ENCODE results near the gene TMTC2.

TMTC2 gene

GRCh38 chr12:83016218-83016835 is 329.6 kb downstream of the TMTC2 start:
- no peak for DNase-seq (ENCODE audit: low read depth)

- DNase-seq (ENCODE audit: low read depth) = no peak
These were observed 330.3 kb downstream of the TMTC2 start for GRCh38 chr12:83016991-83017390.

GRCh38 chr12:83018088-83018487 is 331.4 kb downstream of the TMTC2 start:
- DNase-seq (ENCODE audit: low read depth) = no peak

DNA sequence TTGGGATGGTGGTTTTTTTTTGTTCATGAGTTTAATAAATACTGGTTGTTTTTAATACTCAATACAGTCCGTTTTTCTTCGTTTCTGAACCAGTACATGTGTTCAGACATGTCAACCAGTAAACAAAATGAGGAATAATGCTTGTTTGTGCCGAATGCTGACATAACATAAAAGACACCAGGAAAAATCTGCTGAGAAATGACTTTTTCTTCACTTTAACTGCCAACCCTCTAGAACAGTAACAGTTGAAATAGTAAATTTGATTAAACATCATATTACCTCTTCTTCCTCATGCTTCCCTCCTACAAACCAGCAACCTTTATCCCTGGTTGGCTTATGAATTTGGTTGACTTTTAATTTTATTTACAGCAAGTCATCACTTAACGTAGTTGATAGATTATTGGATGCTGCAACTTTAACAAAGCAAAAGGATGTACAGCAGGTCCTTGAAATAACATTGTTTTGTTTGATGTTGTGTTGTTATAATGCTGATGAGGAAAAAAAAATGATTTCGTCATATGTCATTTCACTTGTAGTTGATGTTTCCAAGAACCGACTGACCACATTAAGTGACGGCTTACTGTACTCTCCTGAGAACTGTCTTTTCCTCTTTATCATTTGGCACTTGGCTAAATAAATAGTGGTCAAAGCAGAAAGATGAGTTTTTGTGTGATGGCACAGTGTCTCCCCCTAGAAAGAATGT is 340.5 kb downstream of the TMTC2 start:
- DNase-seq (ENCODE audit: low read depth) = no peak

GRCh38 chr12:83031196-83031595 is 344.5 kb downstream of the TMTC2 start:
- DNase-seq (ENCODE audit: low read depth) = no peak

- DNase-seq (ENCODE audit: low read depth) = no peak
These were observed 350.1 kb downstream of the TMTC2 start for GRCh38 chr12:83036847-83037246.

- no peak for DNase-seq (ENCODE audit: low read depth)
These were observed 352.7 kb downstream of the TMTC2 start for GRCh38 chr12:83039413-83039812.

DNA sequence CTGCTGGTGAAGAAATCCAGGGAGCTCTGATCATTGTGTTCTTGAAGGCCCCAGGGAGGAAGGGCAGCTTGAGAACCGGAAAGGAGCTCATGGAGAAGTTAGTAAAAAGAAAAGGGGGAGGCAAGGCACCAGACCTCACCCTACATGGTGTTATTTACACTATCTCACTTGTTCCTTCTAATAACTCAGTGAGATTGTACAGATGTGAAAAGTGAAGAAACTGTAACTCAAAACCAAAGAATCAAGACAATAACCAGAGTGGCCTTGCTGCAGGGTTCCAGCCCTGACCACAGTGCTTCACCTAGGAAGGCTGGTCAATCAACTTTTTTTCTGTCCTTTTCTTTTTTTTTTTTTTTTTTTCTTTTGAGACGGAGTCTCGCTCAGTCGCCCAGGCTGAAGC is 353.6 kb downstream of the TMTC2 start:
- DNase-seq (ENCODE audit: low read depth) = no peak

GRCh38 chr12:83040991-83041390 is 354.3 kb downstream of the TMTC2 start:
- DNase-seq (ENCODE audit: low read depth) = no peak

DNA sequence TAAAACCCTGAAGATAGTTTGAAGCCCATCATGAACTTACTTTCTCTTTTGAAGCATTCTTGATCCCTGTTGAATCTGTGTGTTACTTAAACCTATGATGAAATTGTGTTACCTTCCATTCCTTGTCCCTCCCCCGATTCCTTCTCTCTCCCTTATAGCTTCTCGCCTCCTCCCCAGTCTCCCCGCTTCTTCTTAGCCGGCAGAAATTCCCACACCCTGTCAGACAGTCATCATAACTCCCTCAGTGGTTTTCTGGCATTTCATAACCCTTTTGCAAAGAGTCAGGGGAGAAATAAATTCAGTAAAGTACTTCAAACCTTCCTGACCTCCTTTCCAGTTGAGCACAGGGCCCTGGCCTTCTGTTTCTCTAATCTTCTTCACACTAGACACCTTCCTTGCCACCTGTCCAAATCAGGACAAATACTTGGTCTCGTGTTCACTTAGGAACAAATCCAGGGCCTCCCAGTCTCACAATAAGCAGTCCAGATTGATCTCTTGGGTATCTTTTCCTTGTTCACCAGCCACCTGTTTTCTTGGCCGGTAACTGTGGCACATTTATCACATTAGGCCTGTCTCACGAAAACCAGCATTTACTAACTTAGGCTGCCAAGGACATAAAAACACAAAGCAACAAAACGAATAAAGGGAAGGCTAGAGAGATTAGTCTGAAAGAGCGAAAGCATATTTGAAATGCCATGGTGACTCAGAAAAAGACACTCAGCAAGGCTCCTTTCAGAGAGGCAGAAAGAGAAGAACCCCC is 355.9 kb downstream of the TMTC2 start:
- DNase-seq (ENCODE audit: low read depth) = no peak

DNA sequence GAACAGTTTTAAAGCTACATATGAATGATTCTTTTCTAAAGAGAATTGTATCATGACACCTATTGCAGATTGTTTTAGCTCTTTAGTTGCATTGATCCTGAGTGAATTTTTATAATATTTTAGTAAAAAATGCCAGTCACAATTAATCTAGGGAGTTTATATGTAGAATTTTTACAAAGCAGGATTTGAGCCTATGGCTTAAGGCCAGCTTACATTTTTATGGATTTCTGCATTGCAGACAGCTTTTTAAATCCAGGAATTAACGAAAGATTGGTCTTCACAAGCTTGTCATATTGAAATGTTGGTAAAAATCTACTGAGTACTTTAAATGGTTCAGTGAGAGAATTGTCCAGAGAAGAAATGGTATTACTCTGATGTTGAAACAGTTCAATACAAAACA is 358.0 kb downstream of the TMTC2 start:
- DNase-seq (ENCODE audit: low read depth) = no peak

GRCh38 chr12:83046019-83046418 is 359.3 kb downstream of the TMTC2 start:
- no peak for DNase-seq (ENCODE audit: low read depth)

DNA sequence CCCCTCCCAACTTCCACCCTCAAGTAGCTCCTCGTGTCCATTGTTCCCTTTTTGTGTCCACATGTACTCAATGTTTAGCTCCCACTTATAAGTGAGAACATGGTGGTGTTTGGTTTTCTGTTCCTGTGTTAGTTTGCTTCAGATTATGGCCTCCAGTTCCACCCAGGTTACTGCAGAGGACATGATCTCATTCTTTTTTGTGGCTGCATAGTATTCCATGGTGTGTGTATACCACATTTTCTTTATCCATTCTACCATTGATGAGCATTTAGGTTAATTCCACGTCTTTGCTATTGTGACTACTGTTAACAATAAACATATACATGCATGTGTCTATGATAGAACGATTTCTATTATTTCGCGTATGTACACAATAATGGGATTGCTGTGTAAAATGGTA is 362.6 kb downstream of the TMTC2 start:
- DNase-seq (ENCODE audit: low read depth) = no peak

DNA sequence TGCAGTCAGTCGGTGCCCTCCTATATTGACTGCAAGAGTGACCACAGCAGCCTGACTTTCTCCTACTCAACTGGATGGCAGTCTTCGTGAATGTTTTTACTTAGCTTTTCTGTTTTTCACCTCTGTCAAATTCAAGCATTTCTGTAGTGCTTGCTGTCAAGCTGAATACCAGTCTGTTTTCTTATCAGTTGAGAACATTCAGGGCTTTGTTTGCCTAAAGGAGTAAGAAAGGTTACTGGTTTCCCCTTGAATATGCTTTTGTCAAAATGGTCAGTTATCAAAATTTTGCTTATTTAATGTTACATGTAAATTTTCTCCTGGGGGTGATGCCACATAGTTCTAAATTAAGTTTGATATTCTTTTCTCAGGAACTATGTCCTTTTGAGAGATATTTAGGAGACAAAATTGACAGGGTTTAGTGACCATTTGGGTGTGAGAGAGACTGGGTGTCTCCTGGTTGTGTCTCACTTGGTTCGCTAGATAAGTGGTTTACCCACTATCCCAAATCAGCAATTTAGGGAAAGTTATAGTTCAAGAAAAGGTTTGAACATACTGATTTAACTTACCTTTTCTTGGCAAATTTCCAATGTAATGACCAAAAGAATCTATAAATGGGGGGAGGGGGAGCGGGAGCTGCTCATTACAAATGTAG is 366.3 kb downstream of the TMTC2 start:
- no peak for DNase-seq (ENCODE audit: low read depth)

GRCh38 chr12:83057436-83057835 is 370.7 kb downstream of the TMTC2 start:
- no peak for DNase-seq (ENCODE audit: low read depth)

GRCh38 chr12:83059107-83059506 is 372.4 kb downstream of the TMTC2 start:
- no peak for DNase-seq (ENCODE audit: low read depth)

DNA sequence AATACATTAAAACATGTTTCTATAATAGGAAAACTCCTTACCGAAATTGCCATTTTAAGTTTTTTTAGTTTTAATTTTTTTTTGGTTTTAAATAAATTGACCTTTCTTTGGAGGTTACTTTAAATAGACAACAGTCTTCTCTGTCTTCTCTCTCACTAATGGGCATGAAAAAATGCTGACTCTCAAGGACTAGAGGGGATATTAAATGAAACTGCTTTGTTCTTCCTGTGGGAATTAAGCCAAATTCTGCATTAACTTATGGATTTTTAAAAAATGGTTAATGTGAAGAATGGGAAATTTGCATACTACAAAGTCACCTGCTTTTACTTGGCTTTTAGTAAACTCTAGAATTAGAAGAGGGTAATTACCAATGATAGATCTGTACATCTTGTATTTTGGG is 378.9 kb downstream of the TMTC2 start:
- DNase-seq (ENCODE audit: low read depth) = no peak

GRCh38 chr12:83067981-83068380 is 381.3 kb downstream of the TMTC2 start:
- no peak for DNase-seq (ENCODE audit: low read depth)

DNA sequence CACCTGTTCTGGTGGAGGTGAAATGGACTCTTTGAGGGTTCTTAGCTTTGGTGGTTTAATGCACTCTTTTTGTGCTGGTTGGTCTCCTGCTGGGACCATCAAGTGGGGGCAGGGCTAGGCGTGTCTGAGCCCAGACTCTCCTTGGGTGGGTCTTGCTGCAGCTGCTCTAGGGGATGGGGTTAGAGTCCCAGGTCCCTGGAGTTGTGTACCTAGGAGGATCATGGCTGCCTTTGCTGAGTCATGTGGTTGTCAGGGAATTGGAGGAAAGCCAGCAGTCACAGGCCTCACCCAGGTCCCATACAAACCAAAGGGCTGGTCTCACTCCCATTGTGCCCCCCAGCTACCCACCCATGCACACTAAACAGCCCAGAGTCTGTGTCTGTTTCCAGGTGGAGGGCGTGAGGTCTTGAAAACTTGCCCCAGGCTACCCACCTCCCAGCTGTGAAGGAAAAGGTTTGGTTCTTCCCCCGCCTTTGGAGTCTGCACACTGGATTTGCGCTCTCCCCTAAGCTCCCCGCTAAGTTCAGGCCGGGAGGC is 387.7 kb downstream of the TMTC2 start:
- DNase-seq (ENCODE audit: low read depth) = no peak

DNA sequence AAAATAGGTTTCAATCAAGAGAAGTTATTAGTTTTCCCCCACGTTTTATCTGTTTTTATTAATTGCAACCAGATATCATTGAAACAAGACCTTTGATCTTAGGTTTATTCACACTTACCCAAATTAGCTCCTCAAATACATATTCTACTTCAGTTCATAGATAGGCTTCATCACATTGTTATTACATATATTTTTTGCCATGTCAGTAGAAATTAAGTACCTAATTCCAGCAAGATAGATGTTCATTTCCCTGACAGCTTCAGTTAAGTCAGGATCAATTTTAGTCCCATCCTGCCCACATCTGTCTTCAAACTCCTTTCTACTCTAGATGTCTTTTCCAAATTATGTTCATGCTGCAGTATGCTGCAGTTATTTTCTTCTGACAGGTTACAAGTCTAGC is 388.8 kb downstream of the TMTC2 start:
- DNase-seq (ENCODE audit: low read depth) = no peak

DNA sequence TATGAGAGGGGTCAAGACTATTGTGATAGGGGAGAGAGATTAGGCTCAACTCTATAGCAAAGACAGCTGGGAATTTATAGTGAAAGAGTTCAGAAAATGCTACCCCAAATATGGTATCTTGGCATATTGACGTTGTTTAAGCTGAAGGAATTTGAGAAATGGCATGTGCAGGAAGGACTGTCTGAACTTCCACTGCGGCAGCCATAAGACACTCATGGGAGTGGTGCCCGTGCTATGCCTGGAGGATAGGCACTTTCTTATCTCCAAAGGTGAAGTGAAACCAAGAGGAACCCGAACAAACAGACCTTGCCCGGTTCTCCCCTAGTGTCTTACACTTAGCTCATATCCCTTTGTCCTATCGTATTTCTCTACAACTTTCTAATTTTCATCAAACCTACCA is 390.3 kb downstream of the TMTC2 start:
- no peak for DNase-seq (ENCODE audit: low read depth)

GRCh38 chr12:83082690-83083276 is 396.1 kb downstream of the TMTC2 start:
- no peak for DNase-seq (ENCODE audit: low read depth)

Data from stimulated activated CD8-positive, alpha-beta memory T cell treated with anti-CD3 and anti-CD28 coated beads, Interleukin-15, amount 100 ng/mL, for 24 hours (primary cell).